Spinal cord (tissue), 10 donors: Measurements from ENCODE around the gene PGBD5. TPM values are rescaled to one million over a fixed set of nuclear protein-coding genes. Genes with fewer than 3 reads are reported as not detected.

Experiments used
- DNase-seq, 6 donors: peaks; one replicate each; pipeline versions ENCODE4 v3.0.0 to v3.0.0-alpha.2; 2013 to 2015; ENCODE audit warnings: low spot score in 6 of 6, low read depth in 4 of 6
- H3K27ac ChIP-seq: one replicate; pipeline ENCODE4 v1.5.1; 2013; ENCODE audit warnings: low read depth, low read length, control low read depth
- H3K27me3 ChIP-seq: one replicate; pipeline ENCODE4 v1.6.1; 2013; ENCODE audit warnings: low read length; ENCODE audit not compliant: control insufficient read depth, insufficient read depth
- H3K36me3 ChIP-seq: one replicate; pipeline ENCODE4 v1.6.1; 2013; ENCODE audit warnings: low read length; ENCODE audit not compliant: control insufficient read depth, insufficient read depth
- H3K4me1 ChIP-seq: one replicate; pipeline ENCODE4 v1.6.1; 2013; ENCODE audit warnings: low read length; ENCODE audit not compliant: control insufficient read depth, insufficient read depth
- H3K4me3 ChIP-seq: one replicate; pipeline ENCODE4 v1.5.1; 2013; ENCODE audit warnings: low read depth, low read length, control low read depth
- H3K9me3 ChIP-seq: one replicate; pipeline ENCODE4 v1.6.1; 2013; ENCODE audit warnings: low read length; ENCODE audit not compliant: control insufficient read depth, insufficient read depth
- WGBS: methylation state at CpG from one replicate; pipeline ENCODE4 v1.1.5; 2013; ENCODE audit warnings: missing lambda C conversion rate; ENCODE audit not compliant: insufficient coverage; 5-methylcytosine and 5-hydroxymethylcytosine counted together
- polyA plus RNA-seq, 2 donors: library from polyadenylated mRNA; unstranded; fragments of 120-200 nt; gene quantifications; one replicate each; pipeline ENCODE4 v1.2.1, GENCODE V29; 2013; ENCODE audit not compliant: insufficient read length in 2 of 2
- total RNA-seq, 2 donors: library from RNA; depleted of rRNA in 1 of 2; stranded (reverse); fragments of 120-200 nt in 1 of 2; fragments of >200 nt in 1 of 2; gene quantifications; one replicate each; pipeline versions ENCODE4 v1.2.3 to v1.2.4, GENCODE V29; 2013 to 2014
- donor health status: healthy.

Gene PGBD5
- total and polyA plus RNA-seq, 4 donors, result 4.3 to 22.6 (median 16.1) TPM

DNA sequence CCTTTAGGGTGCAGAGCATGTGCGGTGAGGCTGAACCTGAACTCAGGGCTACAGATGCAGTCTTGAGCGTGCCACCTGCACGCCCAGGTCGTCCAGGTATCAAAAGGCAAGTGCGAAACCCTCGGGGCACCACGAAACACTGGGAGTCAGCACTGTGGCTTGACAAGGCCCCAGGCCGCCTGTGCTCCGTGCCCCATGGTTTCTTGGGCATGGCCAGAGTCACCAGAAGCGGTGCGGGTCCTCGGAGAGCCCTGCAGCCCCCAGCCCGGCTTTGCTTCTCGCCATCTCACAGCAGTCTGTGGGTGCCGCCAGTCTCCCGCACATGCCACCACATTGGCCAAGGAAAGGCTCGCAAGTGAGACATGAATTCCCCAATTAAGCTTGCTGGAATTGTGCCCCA lies 117.3 kb downstream of the PGBD5 start:
- peaks cover 9% of the 10 kb centered on the region for H3K4me1 ChIP-seq
- no peaks in the 10 kb centered on the region for H3K36me3 ChIP-seq
- no peaks in the 10 kb centered on the region for H3K27me3 ChIP-seq
- H3K9me3 ChIP-seq, result no peaks in the 10 kb centered on the region
- WGBS, result 93% methylated on average over 17 of the region's 17 CpGs
- H3K4me3 ChIP-seq, result no peak overlapping the region
- DNase-seq, result no peak
- no peak overlapping the region for H3K27ac ChIP-seq

DNA sequence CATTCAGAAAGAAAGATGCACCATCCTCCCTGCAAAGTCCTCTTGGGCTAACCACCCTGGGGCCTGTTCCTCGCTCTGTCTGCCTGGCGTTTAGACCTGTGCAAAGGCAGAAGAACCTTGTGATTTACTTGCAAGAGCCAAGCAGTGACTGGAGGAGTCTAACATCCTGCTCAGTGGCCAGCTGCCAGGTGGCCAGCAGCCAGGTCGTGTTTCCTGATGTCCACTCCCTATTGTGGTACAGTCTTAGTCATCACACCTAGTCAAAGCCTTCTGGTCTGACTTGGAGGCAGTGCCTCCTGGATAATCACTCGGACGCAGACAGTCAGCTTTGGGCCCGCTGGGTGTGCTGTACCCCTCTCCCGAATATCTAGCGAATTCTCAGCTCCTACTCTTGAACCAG lies 118.1 kb downstream of the PGBD5 start:
- 65% methylated on average over 5 of the region's 8 CpGs for WGBS
- peaks cover 9% of the 10 kb centered on the region for H3K4me1 ChIP-seq
- no peak overlapping the region for H3K27ac ChIP-seq
- no peak overlapping the region for H3K4me3 ChIP-seq
- H3K9me3 ChIP-seq, result no peaks in the 10 kb centered on the region
- no peaks in the 10 kb centered on the region for H3K36me3 ChIP-seq
- H3K27me3 ChIP-seq, result no peaks in the 10 kb centered on the region
- peak in 2 of 6 donors; percentile 45 to 57 for DNase-seq

GRCh38 chr1:230307213-230307612 lies 118.9 kb downstream of the PGBD5 start:
- Histone ChIP-seq H3K9me3 (no peaks in the 10 kb centered on the region), H3K27me3 (no peaks in the 10 kb centered on the region), H3K4me1 (peaks cover 9% of the 10 kb centered on the region), H3K36me3 (no peaks in the 10 kb centered on the region), H3K4me3 (no peak overlapping the region), H3K27ac (no peak overlapping the region)
- peak in 2 of 6 donors; percentile 38 to 63 for DNase-seq
- WGBS, result 25% methylated on average over 2 of the region's 4 CpGs

DNA sequence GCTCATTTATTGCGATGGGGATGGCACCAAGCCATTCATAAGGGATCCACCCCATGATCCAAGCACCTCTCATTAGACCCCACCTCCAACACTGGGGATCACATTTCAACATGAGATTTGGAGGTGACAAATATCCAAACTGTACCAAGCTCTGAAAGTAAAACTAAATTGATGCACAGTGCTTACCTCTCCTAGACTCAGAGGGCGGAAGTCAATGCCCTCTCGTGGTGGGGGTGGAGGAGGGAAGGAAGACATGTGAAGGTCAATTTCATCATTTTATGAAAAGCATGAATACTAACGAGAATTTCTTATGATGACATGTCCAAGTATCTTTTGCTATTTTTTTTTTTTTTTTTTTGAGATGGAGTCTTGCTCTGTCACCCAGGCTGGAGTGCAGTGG lies 120.0 kb downstream of the PGBD5 start:
- WGBS, result 100% methylated on average over 1 of the region's 4 CpGs
- H3K4me1 ChIP-seq, result peaks cover 9% of the 10 kb centered on the region
- no peaks in the 10 kb centered on the region for H3K27me3 ChIP-seq
- H3K9me3 ChIP-seq, result no peaks in the 10 kb centered on the region
- no peaks in the 10 kb centered on the region for H3K36me3 ChIP-seq
- no peak overlapping the region for H3K4me3 ChIP-seq
- no peak overlapping the region for H3K27ac ChIP-seq
- DNase-seq, result no peak

- Histone ChIP-seq H3K27ac (no peak overlapping the region), H3K4me3 (no peak overlapping the region), H3K9me3 (no peaks in the 10 kb centered on the region), H3K36me3 (no peaks in the 10 kb centered on the region), H3K27me3 (no peaks in the 10 kb centered on the region), H3K4me1 (peaks cover 5% of the 10 kb centered on the region)
- 66% methylated on average over 3 of the region's 6 CpGs for WGBS
- DNase-seq, result no peak
Measured at GRCh38 chr1:230303822-230304221, 122.3 kb downstream of the PGBD5 start.

DNA sequence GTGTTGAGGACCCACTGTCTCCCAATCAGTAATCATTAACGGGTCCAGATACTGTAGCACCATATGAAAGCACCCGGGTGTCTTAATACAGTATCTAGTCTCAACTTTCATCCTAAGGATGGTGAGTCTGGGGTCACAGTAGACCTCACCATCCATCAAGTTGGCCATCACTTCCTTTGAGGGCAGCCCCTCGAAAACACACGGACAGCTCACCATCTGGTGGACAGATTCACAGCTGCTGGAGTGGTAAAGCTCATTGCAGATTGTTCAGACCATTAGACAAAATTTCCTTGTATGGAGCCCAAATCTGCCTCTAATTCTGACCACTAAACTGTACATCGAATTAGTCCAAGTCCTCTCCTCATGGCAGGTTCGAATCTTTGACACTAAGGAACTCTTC lies 123.1 kb downstream of the PGBD5 start:
- no peaks in the 10 kb centered on the region for H3K27me3 ChIP-seq
- WGBS, result 88% methylated on average over 5 of the region's 6 CpGs
- H3K9me3 ChIP-seq, result no peaks in the 10 kb centered on the region
- no peak overlapping the region for H3K27ac ChIP-seq
- no peaks in the 10 kb centered on the region for H3K36me3 ChIP-seq
- DNase-seq, result peak in 1 of 6 donors; percentile 21
- H3K4me1 ChIP-seq, result peaks cover 2% of the 10 kb centered on the region
- no peak overlapping the region for H3K4me3 ChIP-seq

DNA sequence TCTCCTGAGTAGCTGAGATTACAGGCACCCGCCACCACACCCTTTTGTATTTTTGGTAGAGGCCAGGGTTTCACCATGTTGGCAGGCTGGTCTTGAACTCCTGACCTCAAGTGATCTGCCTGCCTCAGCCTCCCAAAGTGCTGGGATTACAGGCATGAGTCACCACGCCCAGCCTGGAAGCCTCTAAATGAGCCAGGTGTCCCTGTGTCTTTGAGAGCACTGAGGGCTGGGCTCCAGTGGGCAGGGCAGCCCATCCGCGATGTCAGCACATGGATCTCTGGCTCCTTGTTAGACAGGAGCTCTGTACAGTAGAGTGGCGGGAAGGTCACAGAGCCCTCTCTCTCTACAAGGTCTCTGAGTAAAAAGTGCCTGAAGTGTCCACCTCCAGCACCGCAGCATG lies 124.3 kb downstream of the PGBD5 start:
- H3K27me3 ChIP-seq, result no peaks in the 10 kb centered on the region
- WGBS, result 92% methylated on average over 4 of the region's 6 CpGs

DNA sequence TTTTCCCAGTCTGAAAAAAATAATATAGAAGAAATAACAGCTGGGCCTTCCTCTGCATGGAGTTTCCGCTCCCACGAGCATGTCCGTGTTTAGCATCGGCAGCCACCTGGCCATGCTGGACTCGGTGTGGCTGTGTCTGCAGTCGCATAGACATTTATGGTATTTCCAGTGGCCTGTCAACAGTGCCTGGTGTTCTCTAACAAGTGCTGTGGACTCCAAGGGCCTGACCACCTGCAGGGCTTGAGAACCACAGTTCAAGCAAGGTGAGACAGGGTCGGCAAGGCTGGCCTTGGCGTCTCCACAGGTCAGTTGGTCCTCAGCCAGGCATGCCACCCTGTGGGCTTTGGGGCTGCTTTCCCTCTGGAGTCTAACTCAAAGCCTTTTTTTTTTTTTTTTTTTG lies 124.8 kb downstream of the PGBD5 start:
- 89% methylated on average over 8 of the region's 8 CpGs for WGBS
- Histone ChIP-seq H3K27ac (no peak overlapping the region), H3K36me3 (no peaks in the 10 kb centered on the region), H3K4me3 (no peak overlapping the region), H3K9me3 (no peaks in the 10 kb centered on the region), H3K4me1 (no peaks in the 10 kb centered on the region), H3K27me3 (no peaks in the 10 kb centered on the region)
- no peak for DNase-seq

More for the DNA sequence above, 124.3 kb downstream of the PGBD5 start:
- Histone ChIP-seq H3K4me3 (no peak overlapping the region), H3K27ac (no peak overlapping the region), H3K4me1 (no peaks in the 10 kb centered on the region), H3K36me3 (no peaks in the 10 kb centered on the region), H3K9me3 (no peaks in the 10 kb centered on the region)
- DNase-seq, result no peak

DNA sequence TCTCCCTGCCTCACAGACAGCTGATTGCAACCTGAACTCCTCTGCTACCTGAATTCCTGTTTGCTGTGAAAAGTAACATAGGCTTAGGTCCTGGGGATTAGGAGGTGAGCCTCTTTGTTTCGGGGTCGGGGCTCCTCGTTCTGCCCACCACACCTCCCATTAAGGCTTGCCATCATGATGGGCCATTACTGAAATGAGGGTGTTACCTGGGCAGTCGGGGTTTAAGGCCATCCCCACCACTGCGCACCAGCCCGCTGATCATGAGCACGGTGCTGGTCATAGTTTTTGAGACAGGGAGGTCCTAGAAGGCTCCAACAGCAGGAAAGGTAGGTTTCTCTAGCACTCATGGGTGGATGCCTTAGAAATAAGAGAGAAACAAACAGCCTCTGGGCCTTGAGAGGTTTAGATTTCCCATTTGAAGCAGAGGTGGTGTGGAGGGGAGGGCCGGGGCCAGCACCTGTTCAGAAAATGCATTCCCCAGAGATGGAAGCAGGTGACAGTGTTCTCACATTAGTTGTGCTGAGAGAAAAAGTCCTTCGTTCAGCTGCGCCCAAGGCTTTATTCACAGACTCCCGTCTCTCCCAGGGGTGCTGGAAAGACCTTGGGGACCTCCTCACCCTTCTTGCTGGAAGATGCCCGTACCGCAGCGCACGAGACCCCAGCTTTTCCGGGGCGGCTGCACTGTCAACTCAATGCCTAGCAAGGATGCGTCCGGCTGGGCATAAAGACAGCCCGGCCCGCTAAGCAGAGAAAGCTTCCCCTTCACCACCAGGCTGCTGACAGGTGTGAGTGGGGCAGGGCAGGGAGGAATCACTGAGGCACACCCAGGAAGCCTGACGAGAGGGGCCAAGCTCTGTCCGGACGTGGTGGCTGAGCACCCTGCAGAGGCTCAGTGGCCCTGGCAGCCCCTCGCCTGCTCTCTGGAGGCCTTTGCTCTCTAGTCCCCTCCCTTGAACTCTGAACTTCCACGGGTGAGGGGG lies 125.5 kb downstream of the PGBD5 start:
- H3K27ac ChIP-seq, result no peak overlapping the region
- no peaks in the 10 kb centered on the region for H3K4me1 ChIP-seq
- no peaks in the 10 kb centered on the region for H3K9me3 ChIP-seq
- H3K27me3 ChIP-seq, result no peaks in the 10 kb centered on the region
- 76% methylated on average over 12 of the region's 26 CpGs for WGBS
- no peak for DNase-seq
- H3K36me3 ChIP-seq, result no peaks in the 10 kb centered on the region
- H3K4me3 ChIP-seq, result no peak overlapping the region
